ENCODE data around the gene BMERB1.
"Not testable (repeated sequence)": the region's sequence is repeated elsewhere in the genome, so short reads cannot be mapped to it uniquely, and the experiment has no call there.

Gene BMERB1

DNA sequence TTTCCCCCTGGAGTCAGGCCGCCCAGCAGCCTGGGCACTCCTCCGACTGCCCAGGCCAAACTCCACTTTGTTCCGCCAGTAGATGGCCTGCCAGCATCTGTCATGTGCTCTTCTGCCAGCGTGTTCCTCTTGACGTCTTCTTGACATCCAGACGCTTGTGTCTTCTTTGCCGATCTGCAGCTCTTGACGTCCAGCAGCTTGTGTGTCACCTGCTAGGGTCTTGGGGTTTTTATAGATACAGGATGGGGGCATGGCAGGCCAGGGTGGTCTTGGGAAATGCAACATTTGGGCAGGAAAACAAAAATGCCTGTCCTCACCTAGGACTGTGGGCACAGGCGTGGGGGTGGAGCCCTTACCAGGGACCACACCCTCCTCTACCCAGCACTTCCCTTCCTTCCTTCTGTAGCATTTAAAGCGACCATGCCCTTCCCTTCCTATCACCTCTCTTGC, 88.7 kb downstream of the BMERB1 start:
- DNase-seq (ENCODE audit: low read depth in 2 of 2) = no peak

DNA sequence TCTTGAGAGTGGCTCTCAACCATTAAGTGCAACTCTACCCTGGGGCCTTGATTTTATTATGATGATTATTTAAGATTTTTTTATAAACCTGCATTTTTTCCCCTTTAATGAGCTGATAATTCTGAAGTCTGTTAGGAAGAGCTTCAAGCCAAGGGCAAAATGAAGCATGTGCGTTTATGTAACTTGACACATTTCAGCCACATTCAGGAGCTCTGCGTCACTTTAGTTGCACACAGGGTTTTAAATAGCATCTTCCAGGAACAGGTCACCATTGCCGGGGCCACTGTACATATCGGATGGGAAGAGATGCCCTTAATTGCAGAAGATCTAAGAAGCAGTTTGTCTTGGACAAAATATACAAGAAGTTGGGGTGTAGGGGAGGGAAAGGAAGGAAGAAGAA, 89.6 kb downstream of the BMERB1 start:
- no peak for DNase-seq (ENCODE audit: low read depth in 2 of 2)

DNA sequence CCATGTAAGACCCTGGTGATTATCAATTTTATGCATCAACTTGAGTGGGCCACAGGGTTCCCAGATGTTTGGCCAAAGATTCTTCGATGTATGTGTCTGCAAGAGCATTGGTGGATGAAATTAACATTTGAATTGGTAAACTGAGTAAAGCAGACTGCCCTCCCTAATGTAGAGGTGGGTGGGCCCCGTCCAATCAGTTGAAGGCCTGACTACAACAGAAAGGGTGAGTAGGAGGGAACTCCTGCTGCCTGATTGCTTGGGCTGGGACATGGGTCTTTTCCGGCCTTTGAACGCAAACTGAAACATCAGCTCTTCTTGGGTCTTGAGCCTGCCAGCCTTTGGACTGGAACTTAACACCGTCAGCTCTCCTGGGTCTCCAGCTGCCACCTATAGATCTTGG, 90.6 kb downstream of the BMERB1 start:
- no peak for DNase-seq (ENCODE audit: low read depth in 2 of 2)

DNA sequence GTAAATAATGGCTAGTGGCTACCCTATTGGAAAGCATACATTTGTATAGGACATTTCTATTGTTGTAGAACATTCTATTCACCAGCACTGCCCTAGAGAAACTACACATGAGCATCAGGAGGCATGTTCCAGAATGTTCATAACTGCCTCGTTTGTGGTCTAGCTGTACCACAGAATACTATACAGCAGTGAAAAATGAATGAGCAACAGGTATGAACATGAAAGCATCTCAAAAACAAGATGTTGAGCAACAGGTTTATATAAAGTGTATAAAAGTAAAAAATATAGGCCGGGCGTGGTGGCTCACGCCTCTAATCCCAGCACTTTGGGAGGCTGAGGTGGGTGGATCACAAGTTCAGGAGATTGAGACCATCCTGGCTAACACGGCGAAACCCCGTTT, 91.7 kb downstream of the BMERB1 start:
- no peak for DNase-seq (ENCODE audit: low read depth in 2 of 2)

DNA sequence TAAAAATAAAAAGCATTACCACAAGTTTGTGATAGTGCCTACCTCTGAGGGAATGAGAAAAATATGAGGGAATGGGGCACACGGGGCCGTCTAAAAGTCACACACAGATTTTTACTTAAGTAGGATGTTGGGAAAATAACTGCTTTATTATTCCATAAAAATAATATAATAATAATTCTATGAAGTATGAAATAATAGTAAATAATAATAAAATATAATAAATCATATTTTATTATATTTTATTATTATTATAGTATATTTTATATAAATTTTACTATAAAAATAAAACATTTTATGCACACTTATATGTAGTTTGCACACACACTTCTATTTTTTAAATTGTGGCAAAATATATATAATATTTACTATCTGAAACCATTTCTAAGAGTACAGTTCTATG, 92.3 kb downstream of the BMERB1 start:
- DNase-seq (ENCODE audit: low read depth in 2 of 2) = no peak

DNA sequence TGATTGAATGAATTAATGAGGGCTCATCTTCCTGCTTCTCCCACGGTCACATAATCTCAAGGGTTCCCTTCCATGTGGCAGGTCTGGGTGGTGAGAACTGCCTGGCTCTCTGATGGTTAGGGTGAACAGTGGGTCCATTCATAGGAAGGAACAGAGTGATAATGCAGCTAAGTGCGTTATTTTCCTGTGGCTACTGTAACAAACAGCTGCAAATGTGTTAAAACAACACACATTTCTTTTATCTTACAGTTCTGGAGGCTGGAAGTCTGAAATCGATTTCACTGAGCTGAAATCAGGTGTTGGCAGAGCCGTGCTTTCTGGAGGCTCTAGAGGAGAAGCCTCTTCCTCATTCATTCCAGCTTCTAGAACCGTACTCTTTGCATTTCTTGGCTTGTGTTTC, 95.3 kb downstream of the BMERB1 start:
- no peak for DNase-seq (ENCODE audit: low read depth in 2 of 2)

DNA sequence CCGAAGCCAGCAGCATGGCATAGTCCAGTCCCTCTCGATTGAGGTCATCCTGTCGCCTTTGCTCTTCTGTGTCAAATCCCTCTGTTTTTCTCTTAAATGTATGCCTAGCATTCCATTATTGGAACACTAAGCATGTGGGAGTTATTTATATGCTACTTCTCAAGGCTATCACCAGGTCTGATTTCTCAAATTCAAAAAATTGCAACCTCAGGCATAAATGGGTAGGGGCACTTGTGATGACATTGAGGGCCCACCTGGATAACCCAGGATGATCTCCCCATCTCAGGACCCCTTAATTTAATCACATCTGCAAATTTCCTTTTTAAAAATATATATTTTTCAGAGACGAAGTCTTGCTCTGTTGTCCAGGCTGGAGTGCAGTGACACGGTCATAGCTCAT, 95.7 kb downstream of the BMERB1 start:
- DNase-seq (ENCODE audit: low read depth in 2 of 2) = no peak

DNA sequence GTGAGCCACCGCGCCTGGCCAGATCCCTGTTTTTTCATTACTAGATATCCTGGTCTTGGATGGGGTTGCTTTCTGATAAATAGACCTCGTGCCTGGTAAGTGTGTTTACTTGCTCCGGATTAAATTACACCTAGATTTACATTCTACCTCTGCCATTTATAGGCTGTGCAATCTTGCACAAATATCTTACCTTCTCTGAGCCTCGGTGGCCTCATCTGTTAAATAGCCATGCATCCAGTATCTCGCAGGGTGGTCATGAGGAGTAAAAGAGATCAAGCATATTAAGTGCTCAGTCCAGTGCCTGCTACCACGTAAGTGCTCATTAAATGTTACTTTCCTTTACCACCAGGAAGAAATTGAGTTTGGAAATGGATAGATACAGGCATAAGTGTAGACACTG, 98.4 kb downstream of the BMERB1 start:
- DNase-seq (ENCODE audit: low read depth in 2 of 2) = no peak

DNA sequence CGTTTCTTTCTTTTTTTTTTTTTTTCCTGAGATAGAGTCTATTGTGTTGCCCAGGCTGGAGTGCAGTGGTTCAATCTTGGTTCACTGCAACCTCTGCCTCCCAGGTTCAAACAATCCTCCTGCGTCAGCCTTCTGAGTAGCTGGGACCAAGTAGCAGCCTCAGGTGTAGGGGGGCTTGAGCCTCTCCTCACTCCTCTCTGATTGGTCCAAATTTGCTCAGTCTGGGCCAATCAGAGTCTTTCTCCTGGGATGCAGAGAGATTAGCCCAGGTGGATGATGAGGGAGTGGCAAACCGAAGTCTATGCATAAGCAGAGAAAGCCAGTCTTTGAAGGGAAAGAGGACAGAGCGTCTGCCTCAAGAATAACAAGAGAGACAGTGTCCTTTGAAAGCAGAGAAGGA, 99.0 kb downstream of the BMERB1 start:
- DNase-seq (ENCODE audit: low read depth in 2 of 2) = no peak

DNA sequence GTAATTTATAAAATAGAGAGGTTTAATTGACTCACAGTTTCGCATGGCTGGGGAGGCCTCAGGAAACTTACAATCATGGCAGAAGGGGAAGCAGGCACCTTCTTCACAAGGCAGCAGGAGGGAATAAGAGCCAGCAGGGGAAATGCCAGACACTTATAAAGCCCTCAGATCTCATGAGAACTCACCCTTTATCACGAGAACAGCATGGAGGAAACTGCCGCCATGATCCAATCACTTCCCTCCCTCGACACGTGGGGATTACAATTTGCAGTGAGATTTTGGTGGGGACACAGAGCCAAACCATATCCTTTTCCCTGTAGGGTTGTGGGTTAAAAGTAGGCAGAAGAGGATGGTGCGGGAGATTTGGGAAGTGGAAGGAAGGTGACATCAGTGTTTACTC, 101.4 kb downstream of the BMERB1 start:
- no peak for DNase-seq (ENCODE audit: low read depth in 2 of 2)

DNA sequence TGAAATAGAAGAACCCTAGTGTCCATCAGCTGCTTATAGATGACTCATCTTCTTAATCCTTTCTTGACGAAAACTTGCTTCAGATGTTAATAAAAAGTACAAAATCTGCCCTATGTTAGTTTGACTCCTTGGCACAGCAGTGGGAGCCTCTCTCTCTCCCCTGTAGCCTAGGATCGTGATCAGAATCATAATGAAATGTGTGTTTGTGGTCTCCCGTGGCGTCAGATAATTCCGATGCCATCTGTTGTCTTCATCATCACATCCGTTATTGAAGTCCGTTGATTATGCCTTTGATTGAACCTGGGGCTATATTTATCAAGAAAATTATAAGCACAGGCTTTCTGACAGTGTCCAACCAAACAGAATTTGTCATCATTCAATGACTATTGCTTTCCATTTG, 102.5 kb downstream of the BMERB1 start:
- DNase-seq (ENCODE audit: low read depth in 2 of 2) = no peak

DNA sequence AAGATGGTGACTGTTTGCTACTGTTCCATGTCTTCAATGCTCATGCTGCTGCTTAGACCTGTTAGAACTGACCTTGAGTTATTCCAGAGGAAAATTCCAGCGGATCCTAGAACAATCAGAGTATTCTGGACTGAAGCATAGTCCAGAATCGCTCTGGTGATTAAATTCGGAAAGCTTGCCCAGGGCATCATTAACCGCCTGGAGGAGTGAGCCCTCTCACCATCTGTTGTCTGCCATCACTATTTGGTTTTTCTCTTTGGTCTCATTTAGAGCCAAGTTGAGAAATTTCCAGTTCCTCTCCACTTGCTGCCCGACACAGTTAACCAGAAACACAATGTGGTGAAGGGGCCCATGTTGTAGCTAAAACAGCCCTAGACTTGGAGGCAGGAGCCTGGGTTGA, 104.1 kb downstream of the BMERB1 start:
- DNase-seq (ENCODE audit: low read depth in 2 of 2) = no peak

DNA sequence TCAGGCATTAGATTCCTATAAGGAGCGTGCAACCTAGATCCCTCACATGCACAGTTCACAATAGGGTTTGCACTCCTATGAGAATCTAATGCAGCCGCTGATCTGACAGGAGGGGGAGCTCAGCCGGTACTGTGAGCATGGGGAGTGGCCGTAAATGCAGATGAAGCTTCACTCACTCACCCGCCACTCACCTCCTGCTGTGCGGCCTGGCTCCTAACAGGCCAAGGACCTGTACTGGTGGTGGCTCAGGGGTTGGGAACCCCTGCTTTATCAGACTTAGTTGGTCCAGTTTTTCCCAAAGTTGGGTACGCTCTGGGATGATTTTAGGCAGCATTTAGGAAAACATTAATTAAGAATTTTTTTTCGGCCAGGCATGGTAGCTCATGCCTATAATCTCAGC, 104.8 kb downstream of the BMERB1 start:
- DNase-seq (ENCODE audit: low read depth in 2 of 2) = no peak

DNA sequence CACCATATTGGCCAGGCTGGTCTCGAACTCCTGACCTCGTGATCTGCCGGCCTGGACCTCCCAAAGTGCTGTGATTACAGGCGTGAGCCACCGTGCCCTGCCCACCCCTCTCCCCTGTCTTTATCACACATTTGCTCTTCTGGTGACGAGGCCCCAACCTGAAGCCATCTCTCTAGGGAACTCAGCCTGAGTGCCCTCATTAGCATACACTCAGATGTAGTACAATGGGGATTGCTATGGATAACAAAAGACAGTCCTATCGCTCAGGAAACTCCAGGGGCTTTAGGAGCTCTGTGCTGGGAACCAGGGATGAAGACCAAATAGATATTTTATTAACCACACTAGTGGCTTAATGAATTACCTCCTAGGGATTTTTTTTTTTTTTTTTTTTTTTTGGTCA, 107.9 kb downstream of the BMERB1 start:
- DNase-seq (ENCODE audit: low read depth in 2 of 2) = no peak

DNA sequence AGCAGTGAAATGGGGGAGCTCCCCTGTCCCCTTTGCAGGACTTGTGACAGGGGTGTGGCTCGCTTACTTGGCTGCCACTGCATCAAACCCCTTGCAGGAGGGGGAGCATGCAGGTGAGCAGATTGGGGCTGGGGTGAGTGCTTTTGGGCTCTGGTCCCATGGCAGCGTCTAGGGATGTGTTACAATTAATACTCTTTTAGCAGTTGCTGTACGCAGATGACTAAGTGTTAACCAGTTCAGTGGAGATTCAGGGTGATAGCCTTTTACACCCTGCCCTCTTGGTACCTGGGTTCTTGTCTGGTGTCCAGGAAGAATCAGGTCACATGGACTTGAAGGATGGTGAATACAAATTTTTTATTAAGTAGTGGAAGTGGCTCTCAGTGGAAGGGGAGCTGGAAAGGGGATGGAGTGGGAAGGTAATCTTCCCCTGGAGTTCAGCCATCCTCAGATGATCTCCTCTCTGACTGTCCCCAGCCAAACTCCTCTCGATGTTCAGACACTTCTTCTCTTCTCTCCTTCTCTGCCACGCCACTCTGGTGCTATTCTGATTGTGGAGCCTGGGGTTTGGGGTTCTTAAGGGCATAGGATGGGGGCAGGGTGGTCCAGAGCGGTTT, 108.5 kb downstream of the BMERB1 start:
- DNase-seq (ENCODE audit: low read depth in 2 of 2) = no peak

DNA sequence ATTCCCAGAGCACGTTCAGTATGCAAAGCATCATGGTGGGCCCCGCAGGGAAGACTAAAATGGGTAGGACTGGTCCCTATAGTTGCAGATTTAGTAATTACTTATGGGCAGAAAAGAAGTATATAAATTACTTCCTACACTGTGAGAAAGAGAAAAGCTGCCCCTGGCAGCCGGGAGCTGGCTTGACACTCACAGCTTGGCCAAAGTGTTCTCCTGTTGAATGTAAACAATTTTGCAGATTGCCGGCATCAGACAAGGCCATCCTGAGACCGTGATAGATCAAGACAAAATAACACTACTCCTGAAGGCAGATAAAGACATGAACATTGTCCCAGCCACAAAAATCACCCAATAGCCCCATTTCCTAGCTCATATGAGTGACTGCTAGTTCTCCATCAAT, 110.0 kb downstream of the BMERB1 start:
- DNase-seq (ENCODE audit: low read depth in 2 of 2) = no peak

DNA sequence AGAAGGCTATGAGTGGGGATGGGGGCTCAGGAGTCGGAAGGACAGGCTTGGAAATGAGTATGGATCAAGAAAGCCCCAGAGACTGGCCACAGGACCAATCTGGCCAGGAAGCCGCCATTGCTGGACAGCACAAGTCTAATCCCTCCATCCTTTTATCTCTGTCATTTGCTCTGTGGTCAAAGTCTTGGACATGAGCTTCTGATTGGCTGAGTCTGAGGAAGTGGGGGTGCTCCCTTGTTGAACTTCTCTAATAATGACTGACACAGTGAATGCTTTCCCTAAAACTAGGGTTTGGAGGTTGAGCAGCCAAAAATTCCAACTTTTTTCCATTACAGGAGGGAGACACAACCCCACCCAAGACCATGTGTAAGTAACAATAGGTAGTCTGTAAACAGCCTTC, 111.2 kb downstream of the BMERB1 start:
- no peak for DNase-seq (ENCODE audit: low read depth in 2 of 2)

DNA sequence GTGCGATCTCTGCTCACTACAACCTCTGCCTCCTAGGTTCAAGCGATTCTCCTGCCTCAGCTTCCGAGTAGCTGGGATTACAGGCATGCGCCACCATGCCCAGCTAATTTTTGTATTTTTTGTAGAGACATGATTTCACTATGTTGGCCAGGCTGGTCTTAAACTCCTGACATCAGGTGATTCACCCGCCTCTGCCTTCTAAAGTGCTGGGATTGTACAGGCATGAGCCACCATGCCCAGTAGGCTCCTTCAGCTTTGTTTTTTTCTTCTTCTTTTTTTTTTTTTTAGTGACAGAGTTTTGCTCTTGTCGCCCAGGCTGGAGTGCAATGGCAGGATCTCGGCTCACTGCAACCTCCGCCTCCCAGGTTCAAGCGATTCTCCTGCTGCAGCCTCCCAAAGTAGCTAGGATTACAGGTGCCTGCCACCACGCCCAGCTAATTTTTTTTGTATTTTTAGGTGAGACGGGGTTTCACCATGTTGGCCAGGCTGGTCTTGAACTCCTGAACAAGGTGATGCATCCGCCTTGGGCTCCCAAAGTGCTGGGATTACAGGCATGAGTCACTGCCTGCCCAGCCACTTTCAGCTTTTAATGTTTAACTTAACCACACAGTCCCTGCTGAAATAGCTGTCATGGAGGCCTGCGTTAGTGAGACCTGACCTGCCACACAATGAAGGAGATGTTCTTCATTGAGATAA, 112.8 kb downstream of the BMERB1 start:
- not testable (repeated sequence) for DNase-seq (ENCODE audit: low read depth in 2 of 2)

DNA sequence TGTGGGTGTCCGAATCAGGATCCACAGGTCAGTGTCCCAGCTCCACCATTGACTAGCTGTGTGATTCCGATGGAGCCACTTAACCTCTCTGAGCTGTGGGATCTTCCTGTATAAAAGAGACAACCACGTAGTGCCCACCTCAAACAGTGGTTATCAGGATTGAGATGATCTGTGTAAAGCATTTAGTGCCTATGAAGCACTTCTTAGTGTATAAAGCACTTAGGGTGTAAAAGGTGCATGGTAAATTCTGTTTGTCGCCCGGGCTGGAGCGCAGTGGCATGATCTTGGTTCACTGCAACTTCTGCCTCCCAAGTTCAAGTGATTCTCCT, 113.3 kb downstream of the BMERB1 start:
- DNase-seq (ENCODE audit: low read depth in 2 of 2) = no peak

DNA sequence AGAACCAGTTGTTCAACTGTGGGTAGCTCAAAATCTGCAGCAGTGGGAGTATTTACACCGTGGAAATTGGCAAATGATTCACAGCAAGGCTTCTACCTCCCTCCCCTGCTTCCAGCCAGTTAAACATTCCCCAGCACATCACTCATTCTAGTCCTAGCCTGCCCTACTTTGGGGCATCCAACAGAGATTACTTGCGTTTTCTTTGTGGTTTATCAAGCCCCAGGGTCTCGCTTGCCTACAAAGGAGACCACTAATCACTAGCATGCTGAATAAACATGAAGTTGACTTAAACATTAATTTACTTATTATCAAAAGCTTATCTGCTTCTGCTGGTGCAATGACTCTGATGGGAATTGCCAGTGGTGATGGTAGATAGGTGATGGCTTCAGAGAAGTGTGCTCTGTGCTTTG, 114.1 kb downstream of the BMERB1 start:
- DNase-seq (ENCODE audit: low read depth in 2 of 2) = no peak

DNA sequence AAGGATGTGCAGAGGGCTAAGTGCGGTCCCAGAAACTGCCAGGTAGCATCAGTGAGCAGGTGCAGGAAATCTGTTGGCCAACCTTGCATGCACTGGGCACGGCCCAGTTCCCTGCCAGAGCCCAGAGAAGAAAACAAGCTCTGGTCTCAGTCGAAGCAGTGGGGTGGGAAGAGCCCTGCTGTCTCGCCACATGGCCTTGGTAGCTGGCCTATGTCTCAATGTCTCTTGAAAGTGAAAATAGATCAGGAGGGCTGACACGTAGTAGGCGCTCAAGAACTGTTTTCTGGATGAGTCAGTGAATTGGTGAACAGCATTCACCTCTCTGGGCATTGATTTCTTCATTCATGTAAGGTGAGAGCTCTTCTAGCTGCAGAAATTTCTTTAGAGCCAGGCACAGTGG, 118.1 kb downstream of the BMERB1 start:
- no peak for DNase-seq (ENCODE audit: low read depth in 2 of 2)

DNA sequence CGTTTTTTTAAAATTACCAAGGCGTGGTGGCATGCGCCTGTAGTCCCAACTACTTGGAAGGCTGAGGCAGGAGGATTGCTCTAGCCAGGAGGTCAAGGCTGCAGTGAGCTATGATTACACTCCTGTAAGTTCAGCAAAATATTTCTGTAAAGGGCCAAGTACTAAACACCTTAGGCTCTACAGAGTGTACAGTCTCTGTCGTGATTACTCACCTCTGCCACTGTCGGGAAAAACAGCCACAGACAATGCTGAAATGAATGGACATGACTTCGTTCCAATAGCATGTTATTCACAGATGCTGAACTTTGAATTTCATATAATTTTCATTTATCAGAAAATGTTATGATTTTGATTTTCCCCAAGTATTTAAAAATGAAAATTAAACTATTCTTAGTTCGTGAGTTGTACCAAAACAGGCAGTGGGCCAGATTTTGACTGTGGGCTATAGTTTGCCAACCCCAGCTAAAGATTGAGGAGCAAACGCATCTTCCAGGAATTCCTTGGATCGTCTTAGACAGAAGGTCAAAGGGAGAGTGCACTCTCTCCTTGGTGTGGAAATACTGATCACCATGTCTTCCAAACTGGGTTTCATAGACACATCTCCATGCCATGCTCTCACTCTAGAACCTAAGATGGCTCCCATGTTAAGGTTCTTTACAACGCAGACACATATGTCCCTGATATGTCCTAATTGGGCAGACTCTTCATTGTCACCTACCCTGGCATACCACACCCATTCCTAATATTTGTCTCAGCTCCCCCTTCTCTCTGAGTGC, 119.1 kb downstream of the BMERB1 start:
- no peak for DNase-seq (ENCODE audit: low read depth in 2 of 2)

DNA sequence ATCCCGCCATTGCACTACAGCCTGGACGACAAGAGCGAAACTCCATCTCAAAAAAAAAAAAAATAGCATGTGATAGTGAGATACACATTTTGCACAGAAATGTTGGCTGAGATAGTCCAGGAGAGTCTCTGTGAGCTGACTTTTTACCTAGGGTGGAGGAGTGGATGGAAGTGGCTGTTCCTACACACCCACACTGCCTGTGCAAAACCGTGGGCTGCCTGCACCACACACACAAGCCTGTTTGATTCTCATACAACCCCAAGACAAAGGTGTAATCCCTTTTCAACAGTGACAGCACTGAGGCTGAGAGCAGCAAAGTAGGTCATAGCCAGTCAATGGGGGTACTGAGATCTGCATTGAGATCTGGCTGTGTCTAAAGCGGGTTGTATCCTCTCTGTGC, 121.7 kb downstream of the BMERB1 start:
- DNase-seq (ENCODE audit: low read depth in 2 of 2) = no peak
